HG03469 (cell line): ENCODE results near the gene JOSD1.

ENCODE experiments used
- ATAC-seq: cut with Tn5 transposase; IDR thresholded peaks from one replicate; pipeline ENCODE4 v1.9.1; 2021; ENCODE audit warnings: mild to moderate bottlenecking, moderate library complexity, moderate number of reproducible peaks; ENCODE audit not compliant: unreplicated experiment

Gene JOSD1

DNA sequence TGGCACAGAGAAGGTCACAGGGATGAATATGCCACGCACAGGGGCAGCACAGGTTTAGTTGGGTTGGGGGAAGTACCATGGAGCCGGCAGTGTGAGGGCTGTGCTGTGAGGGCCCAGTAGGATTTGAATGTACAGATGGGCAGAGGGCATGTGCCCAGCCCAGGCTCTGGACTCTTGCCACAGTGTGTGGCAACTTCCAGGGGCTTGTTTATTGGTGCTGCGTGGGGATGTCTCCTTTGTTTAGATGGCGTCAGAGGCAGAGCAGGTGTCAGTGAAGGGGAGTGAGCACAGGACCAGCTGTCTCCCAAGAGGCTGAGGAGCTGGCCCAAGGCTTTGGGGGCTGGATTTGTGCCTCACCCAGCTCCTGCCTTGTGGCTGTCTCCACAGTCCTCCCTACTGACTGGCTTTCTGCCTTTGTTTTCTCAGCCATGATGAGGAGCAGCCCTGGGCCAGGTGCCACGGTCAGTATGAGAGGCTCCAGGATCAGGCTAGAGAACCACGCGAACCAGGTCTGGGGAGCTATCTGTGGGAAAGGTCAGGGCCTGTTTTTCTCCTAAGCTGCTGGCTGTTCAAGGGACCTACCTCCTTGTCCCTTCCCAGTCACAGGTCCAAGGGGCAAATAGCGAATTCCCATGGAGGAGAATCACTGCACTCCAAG, 33.1 kb upstream of the JOSD1 start:
- no peak for ATAC-seq

DNA sequence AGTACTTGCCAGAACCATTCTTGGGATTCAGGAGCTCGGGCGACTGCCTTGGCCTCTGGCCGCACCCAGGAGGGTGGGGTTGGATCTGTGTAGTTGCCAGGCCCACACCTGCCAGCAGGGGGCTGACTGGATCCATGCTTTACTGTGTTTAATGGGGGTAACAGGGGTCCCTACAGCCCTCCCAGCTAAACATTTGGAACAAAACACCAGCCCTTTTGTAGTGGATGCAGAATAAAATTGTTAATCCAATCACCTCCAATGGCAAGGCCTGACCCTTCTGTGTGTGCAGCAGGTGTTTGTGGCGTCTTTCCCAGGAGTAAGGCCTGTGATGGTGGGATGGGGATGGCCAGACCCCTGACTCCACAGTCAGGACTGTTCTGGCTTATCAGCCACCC, 32.6 kb upstream of the JOSD1 start:
- ATAC-seq, result no peak

DNA sequence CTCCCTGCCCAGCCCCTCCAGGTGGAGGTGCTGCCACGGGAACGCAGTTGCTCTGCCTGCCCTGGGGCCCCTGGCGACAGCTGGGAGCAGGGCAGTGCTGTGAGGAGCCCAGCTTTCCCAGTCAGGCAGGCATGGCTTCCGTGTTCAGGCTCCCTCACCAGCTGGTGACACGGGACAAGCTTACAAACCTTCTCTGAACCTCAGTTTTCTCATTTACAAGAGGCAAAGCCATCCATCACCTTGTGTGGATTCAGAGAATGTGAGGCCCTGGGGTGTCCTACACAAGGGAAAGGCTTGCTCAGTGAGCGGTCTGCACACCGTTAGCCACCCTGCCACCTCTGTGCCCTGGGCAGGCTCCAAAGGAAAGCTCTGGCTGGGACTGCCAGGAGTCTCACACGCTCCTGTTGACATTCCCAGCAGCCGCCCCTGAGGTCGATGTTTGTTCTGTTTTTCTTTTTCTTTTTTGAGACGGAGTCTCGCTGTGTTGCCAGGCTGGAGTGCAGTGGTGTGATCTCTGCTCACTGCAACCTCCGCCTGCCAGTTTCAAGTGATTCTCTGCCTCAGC, 31.6 kb upstream of the JOSD1 start:
- no peak for ATAC-seq

DNA sequence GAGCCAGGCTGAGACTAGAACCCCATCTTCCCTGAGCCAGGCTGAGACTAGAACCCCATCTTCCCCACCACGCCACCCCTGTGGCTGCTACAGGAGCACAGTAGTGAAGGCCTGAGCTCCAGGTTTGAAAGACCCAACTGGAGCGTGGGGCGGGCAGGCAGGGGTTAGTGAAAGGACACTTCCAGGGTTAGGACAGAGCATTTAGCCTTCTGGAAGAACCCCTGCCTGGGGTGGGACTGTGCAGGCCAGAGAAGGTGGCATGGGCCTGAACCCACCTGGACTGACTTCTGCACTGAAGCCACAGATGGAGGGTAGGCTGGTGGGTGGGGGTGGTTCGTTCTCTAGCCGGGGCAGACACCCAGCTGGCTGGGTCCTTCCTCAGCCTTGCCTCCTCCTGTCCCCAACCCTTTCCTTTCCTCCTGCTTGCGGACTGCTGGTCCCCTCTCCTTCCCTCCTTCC, 31.0 kb upstream of the JOSD1 start:
- ATAC-seq, result no peak

DNA sequence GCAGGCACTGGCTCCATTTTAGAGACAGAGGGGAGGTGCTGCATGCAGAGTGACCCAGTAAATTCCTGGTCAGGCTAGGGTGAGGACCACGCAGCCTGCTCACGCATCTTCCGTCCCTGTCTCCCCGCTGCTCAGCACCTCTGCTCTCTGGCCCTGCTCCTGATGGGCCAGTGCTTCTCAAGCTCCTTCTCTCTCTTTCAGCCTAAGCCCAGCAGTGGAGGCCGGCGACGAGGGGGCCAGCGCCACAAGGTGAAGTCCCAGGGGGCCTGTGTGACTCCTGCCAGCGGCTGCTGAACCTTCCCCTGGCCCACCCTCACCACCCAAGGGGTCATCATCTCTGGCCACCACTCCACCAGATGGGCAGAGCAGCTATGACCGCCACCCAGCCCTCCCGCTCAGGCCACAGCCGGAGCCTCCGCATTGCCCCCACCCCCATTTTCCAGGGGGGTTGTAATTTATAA, 29.7 kb upstream of the JOSD1 start:
- ATAC-seq, result no peak

DNA sequence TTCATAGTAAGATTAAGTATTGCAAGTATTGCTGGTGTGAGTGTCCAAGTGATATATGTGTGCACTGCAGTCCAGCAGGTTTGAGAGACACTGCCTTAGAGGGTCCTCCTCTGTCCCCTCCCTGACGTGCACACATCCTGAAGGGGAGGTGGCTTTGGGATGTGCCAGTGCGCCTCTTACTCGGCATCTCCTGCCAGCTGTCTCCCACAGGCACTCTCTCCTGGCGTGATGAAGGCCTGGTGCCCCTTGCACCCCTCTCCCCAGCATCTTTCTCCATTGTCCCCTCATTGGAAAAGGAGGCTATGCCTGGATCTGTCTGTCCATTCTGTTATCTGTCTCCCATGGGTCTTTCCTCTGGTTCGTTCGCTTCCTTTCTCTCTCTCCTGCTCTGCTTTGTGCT, 29.2 kb upstream of the JOSD1 start:
- ATAC-seq, result no peak

DNA sequence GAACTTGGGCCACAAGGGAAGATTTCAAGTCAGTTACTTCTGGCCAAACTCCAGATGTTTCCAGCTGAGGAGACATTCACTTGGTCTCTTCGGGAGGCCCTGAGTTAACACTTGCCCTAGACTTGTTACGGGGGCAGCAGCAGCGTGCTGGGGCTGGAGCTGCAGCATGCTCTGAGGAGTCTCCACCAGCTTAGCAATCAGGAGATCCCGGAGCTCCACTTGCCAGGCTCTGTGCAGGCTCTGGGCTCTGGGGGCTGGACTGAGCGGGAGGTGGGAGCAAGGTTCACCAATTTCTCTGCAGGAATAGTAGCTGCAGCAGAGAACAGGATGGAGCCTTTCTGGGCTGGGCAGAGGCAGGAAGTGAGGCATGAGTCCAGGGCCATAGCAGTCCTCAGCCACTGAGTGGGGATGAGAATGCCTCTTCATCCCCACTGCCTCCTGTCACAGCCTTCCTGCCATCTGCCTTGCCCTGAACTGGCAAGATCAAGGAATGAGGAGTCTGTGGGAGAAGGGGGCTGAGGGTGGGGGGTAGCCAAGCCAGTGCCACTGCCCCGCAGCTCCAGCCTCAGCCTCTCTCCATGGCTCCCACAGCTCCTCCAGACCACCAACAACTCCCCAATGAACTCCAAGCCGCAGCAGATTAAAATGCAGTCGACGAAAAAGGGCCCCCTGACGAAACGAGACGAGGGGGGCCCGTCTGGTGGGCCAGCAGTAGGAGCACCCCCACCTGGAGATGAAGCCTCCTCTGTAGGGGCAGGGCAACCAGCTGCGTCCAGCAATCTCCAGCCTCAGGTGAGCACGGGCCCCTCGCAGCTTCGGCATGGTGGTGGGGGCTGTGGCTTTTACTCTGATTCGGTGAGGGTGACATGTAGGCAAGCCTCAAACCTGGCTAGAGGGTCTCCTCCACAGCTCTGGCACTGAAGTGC, 28.4 kb upstream of the JOSD1 start:
- no peak for ATAC-seq

DNA sequence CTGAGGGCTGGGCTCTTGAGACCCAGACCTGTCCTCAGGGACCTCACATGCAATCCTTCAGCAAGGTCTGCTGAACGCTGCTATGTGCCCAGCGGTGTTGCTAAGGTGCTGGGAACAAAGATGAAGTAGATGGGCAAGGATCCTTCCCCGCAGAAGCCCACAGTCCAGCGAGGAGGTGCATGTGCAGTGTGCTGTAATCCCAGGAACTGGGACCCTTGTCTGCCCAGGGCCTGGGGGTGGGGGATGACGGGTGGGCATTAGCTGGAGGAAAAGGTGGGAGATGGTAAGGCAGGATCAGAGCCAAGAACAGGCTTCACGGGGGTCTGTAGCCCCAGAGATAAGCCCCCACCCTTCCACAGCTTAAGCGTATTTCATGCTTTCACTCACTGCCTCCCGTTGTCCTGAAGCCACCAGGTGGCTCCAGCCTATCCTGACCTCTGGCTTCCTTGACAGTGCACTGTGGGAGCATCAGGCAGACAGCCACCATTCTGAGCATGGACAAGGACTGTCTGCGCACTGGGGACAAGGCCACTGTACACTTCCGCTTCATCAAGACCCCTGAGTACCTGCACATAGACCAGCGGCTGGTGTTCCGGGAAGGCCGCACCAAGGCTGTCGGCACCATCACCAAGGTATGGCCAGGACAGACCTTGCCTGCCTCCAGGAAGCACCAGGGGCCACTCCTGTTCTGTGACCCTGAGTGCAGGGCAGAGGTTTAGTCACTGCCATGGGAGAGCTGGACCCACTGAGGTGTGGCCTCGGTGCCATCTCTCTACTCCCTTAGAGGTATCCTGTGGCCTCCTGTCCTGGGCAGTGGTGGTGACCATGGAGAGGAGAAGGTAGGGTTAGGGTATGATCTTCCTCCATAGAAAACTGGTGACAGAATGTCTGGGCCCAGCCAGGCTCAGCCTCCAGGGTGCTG, 27.0 kb upstream of the JOSD1 start:
- no peak for ATAC-seq

DNA sequence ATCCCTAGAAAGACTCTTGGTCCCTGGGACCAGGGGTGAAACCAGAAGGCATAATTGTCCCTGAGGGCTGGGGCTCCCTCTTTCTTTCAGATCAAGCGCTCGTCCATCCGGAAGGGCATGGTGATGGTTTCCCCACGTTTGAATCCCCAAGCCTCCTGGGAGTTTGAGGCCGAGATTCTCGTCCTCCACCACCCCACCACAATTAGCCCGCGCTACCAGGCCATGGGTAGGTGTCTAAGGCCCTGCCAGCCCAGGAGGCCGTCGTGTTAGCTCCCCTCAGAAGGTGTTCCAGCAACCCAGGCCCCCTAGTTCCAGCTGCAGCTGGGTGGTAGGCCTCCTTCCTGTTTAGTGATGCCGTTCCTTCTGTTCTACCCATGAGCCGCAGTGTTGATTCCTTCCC, 26.4 kb upstream of the JOSD1 start:
- no peak for ATAC-seq

DNA sequence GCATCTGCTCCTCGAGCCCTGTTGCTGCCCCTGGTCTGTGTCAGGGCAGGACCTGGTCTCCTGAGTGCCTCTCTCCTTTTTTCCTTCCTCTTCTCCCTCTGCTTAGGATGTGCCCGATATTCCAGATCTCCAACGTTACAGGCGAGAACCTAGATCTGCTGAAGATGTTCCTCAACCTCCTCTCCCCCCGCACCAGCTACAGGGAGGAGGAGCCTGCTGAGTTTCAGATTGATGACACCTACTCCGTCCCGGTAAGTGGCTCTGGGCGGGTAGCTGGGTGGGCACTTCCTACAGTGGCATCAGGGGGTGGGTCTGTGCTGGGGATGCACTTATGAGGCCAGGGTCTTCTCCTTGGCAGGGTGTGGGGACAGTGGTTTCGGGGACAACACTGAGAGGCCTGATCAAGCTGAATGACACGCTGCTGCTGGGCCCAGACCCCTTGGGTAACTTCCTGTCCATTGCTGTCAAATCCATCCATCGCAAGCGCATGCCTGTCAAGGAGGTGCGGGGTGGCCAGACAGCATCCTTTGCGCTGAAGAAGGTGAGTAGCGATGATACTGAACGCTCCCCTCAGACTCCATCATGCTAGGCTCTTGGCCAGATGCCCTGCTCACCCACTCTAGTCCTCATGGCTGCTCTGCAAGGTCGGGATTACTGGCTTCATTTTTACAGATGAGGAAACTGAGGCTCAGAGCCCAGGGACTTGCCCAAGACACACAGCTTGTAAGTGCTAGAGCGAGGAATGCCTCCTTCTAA, 25.3 kb upstream of the JOSD1 start:
- ATAC-seq, result no peak

DNA sequence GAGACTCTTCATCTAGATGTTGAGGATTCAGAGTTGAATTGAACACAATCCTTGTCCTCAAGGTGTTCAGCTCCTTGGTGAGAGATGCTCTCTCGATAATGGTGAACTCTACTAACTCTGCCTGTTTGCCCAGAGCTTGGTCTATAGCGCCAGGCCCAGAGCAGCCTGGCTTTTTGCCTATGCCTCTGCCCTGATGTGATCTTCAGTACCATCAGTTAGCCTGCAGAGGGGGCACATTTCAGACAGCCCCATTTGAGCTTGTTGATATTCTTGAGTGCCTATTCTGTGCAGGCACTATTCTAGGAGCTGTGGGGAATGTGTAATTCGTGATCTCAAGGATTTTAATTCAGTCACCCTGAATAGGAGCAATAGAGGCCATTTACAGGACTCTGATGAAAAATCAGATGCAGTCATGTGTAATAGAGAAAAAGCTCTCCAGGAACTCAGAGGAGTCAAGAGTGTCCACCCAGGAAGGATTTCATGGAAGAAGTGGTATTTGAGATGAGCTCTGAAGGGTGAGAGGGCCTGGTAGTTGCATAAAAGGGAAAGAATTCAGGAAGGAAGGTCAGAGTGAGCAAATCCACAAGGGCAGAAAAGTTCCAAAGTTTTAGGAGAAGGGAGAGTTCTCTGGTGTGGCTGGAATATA, 24.3 kb upstream of the JOSD1 start:
- no peak for ATAC-seq

DNA sequence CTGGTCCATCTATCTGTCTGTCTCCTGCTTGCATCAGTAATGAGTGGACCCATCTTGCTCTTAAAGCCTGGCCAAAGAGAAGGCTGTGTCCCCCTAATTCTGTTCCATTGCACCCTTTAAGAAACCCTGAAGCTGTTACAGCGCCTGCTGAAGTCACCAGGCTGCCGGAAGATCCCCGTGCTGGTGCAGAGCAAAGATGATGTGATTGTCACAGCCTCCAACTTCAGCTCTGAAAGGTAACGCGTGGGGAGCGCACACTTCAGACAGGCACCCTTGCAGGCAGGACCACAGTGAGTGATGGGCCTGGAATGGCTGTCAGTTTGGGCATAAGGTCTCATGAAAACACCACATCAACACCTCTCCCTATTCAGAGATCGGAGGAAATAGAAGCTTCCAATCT, 23.4 kb upstream of the JOSD1 start:
- no peak for ATAC-seq

DNA sequence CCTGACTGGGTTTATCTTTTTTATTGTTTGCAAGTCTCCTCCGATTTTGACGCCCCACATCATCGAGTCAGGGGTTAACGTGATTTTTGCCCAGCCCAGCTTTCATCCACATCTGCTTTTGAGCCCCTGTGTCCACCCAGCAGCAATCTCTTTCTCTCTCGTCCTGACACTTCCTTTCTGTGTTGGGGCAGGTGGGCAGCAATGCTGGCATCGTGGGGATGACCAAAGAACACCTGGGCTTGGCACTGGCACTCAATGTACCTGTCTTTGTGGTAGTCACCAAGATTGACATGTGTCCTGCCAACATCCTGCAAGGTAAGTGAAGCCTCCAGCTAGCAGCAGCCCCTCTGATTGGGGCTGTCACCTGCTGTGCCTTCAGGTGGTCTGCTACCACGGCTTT, 20.8 kb upstream of the JOSD1 start:
- no peak for ATAC-seq

DNA sequence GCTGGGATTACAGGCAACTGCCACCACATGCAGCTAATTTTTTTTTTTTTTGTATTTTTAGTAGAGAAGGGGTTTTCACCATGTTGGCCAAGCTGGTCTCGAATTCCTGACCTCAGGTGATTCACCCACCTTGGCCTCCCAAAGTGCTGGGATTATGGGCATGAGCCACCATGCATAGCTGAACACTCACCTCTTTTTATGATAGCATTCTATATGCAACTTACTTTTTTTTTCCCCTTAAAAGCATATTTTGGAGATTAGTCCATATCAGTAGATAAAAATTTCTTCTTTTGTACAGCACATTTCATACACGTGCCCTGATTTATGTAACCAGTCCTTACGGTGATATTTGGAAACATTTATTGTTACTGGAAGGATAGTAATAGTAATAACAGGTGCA, 19.6 kb upstream of the JOSD1 start:
- ATAC-seq, result no peak

DNA sequence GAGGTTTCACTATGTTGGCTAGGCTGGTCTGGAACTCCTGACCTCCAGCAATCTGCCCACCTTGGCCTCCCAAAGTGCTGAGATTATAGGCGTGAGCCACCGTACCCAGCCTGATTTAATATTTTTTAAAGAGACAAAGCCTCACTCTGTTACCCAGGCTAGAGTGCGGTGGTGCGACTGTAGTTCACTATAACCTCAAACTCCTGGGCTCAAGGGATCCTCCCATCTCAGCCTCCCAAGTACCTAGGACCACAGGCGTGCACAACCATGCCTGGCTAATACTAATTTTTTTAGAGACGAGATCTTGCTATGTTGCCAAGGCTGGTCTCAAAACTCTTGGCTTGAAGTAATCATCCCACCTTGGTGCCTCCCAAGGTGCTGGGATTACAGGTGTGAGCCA, 18.5 kb upstream of the JOSD1 start:
- ATAC-seq, result no peak

DNA sequence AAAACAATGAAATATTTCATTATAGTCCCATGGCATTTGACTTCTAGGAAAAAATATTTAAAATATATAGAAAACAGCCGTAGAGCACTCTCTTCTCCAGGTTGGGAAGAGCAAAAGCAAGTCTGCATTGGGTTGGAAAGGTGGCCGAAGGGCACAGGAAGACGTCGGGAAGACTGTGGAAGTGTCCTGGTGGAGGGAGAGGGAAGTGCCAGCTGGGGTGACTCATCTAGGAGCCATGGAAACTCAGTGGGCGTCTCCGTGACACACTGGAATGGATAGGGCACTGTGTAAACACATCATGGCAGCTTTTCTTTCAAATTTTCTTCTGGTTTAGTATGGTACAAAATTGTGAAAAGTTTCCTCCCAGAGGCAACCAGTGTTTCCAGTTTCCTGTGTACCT, 17.7 kb upstream of the JOSD1 start:
- no peak for ATAC-seq

DNA sequence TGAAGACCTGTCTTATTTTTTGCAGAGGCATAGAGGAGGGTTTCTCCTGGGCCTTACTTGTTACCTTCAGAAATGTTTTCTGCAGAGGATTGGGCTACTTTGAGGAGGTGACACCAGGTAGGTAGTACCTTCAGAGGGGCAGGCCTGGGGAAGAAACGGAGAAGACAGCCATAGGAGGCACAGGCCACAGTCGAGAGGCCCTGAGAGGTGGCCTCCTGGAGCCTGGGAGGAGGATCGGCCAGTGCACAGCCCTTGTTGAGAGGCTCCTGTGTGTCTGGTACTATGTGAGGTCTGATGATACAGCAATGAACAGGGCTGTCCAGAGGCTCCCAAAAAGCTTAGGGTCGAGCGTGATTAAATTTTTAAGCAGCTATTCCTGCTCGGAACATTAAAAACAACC, 16.5 kb upstream of the JOSD1 start:
- ATAC-seq, result no peak

DNA sequence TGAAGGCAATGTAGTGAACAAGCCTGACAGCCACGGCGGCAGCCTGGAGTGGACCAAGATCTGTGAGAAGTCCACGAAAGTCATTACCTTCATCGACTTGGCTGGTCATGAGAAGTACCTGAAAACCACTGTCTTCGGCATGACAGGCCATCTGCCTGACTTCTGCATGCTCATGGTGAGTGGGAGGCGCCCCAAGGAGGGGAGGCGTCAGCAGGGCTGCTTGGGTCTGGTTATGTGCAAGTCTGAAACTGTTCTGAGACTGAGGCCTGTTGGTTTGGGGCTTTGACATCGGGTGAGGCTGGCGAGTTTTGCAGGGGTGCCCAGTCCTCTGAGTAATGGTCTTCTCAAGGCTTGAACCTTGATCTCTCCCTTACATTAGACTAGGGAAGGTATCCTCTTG, 16.1 kb upstream of the JOSD1 start:
- no peak for ATAC-seq

DNA sequence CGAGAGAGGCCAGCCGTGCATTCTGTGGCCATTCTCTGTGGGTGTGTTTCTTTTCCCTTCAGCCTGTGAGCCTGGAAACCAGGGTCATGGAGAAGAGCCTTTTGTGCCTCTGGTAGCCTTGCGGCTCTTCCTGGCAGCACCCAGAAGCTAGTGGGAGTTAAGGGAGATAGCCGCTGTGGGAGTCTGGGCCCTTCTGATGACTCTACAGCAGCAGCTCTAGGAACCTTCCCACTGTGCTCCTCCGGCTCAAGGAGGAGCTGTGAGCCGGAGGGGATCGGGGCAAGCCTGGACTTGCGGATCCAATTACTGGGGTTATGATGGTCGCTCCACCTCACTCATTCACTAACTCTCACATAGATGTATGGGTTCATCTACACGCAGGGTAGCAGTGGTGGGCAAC, 15.5 kb upstream of the JOSD1 start:
- no peak for ATAC-seq

DNA sequence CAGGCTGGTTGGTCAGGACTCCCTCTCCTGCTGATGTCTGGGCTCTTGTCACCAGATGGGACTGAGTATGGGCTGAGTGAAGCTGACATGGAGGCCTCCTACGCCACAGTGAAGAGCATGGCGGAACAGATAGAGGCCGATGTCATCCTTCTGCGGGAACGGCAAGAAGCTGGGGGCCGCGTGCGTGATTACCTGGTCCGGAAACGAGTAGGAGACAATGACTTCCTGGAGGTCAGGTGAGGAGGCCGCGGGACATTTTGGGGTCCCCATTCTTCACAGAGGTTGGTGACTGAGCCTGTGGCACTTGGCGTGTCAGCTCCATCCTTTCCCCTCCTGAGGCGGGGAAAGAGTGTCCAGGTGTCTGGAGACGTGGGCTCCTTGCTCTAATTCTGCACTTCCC, 15.1 kb upstream of the JOSD1 start:
- ATAC-seq, result no peak
